RWPE2 (cell line): Measurements from ENCODE around the gene NOVA2.
A peak's percentile ranks its signal among the peaks of the same experiment; 100 is the strongest.

Experiments used
- ATAC-seq: fragments of 200-7000 bp; cut with Tn5 transposase; 3 replicates; pipeline ENCODE4 v1.9.1; 2021; ENCODE audit warnings: low read depth
- DNase-seq: peaks from one replicate; pipeline ENCODE4 v3.0.0-alpha.2; 2020; ENCODE audit warnings: low spot score
- H3K27ac ChIP-seq: fragments of 450-650 bp; 2 replicates; pipeline ENCODE4 v1.5.1; 2017; ENCODE audit warnings: mild to moderate bottlenecking; ENCODE audit not compliant: poor library complexity, severe bottlenecking
- H3K27me3 ChIP-seq: fragments of 250-450 bp; sonication (Bioruptor Pico); 2 replicates; pipeline ENCODE4 v1.5.1; 2021; ENCODE audit warnings: mild to moderate bottlenecking, moderate library complexity; ENCODE audit not compliant: insufficient read depth, poor library complexity, severe bottlenecking
- H3K36me3 ChIP-seq: fragments of 250-450 bp; sonication (Bioruptor Pico); 2 replicates; pipeline ENCODE4 v1.5.1; 2020; ENCODE audit warnings: low read depth, mild to moderate bottlenecking, moderate library complexity
- H3K4me1 ChIP-seq: fragments of 250-450 bp; sonication (Bioruptor Pico); 2 replicates; pipeline ENCODE4 v1.5.1; 2021; ENCODE audit warnings: mild to moderate bottlenecking, moderate library complexity; ENCODE audit not compliant: insufficient read depth, poor library complexity, severe bottlenecking
- H3K4me3 ChIP-seq: fragments of 250-450 bp; sonication (Bioruptor Pico); 2 replicates; pipeline ENCODE4 v1.5.1; 2021; ENCODE audit warnings: mild to moderate bottlenecking, moderate library complexity; ENCODE audit not compliant: severe bottlenecking
- H3K9me3 ChIP-seq: fragments of 250-450 bp; sonication (Bioruptor Pico); 2 replicates; pipeline ENCODE4 v1.5.1; 2021; ENCODE audit warnings: mild to moderate bottlenecking, moderate library complexity; ENCODE audit not compliant: severe bottlenecking
- CTCF ChIP-seq: fragments of 450-650 bp; IDR thresholded peaks from one replicate; pipeline ENCODE4 v1.5.1; 2017; ENCODE audit warnings: mild to moderate bottlenecking, moderate library complexity; ENCODE audit not compliant: poor library complexity, severe bottlenecking

NOVA2 gene

DNA sequence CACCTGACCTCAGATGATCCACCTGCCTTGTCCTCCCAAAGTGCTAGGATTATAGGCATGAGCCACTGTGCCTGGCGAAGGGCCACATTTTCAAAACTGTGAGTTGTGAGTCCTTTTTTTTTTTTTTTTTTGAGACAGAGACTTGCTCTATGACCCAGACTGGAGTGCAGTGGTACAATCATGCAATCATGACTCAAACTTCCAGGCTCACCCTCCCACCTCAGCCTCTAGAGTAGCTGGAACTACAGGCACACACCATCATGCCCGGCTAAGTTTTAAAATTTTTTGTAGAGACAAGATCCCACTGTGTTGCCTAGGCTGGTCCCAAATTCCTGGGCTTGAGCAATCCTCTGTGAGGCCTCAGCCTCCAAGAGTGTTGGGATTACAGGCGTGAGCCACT lies 67.4 kb downstream of the NOVA2 start:
- ATAC-seq: no peak

GRCh38 chr19:45905011-45905410 lies 68.7 kb downstream of the NOVA2 start:
- DNase-seq: no peak
- Histone ChIP-seq H3K4me1 (no peaks in the 10 kb centered on the region), H3K9me3 (no peaks in the 10 kb centered on the region), H3K36me3 (peaks cover 9% of the 10 kb centered on the region), H3K4me3 (no peak overlapping the region), H3K27ac (no peak overlapping the region), H3K27me3 (no peaks in the 10 kb centered on the region)
- no peak for TF ChIP-seq CTCF
- ATAC-seq: no peak

More for the DNA sequence above, 67.4 kb downstream of the NOVA2 start:
- Histone ChIP-seq H3K27ac (no peak overlapping the region), H3K36me3 (no peaks in the 10 kb centered on the region; the same call in 1 of the 2 replicates), H3K9me3 (no peaks in the 10 kb centered on the region), H3K4me1 (no peaks in the 10 kb centered on the region), H3K4me3 (no peak overlapping the region), H3K27me3 (no peaks in the 10 kb centered on the region)
- no peak for DNase-seq
- TF ChIP-seq CTCF: no peak

GRCh38 chr19:45902651-45903625 lies 70.7 kb downstream of the NOVA2 start:
- DNase-seq: peak; percentile 95
- Histone ChIP-seq H3K4me1 (no peaks in the 10 kb centered on the region), H3K36me3 (peaks cover 27% of the 10 kb centered on the region), H3K27me3 (no peaks in the 10 kb centered on the region), H3K9me3 (no peaks in the 10 kb centered on the region), H3K27ac (peak overlapping the region; percentile 14), H3K4me3 (peak overlapping the region; percentile 43)
- peak; percentile 84 for ATAC-seq
- TF ChIP-seq CTCF: no peak

DNA sequence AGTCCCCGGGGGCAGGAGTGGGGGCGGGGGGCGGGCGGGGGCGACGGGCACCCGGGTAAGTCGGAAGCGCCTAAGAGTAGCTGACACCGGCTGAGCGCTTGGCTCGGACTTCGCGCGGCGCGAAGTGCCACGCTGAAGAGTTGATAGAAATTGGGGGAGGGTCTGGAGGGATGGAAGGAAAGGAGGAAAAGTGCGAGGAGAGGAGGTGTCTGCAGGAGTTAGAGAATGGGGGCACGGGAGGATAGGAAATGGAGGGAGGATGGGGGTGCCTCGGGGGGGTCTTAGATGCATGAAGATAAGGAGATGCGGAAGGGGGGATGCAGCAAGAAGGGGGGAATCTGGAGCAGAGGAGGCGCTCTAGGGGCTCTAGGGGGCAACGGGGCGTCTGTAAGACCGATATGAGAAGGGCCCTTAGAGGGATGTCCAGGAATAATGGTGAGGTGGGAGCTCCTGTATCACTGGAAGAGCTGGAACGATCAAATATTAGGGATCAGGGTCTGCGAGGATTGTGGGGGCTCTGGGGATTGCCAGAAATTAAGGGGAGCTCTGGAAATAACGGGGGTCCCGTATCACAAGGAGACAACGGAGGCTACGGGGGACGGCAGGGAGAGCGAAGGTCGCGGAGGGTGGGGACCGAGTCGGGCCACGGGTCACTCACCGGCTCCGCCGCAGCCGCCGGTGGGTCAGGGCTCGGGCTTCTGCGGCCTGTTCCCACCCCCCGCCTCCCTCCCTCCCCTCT lies 71.6 kb downstream of the NOVA2 start, which contains the start of gene MYPOP:
TSS of gene MYPOP (minus strand) at position 702 of the 739 bp plus-strand sequence. CDS start 840 bp downstream, outside the sequence.
- ATAC-seq (no peak), DNase-seq (no peak)
- Histone ChIP-seq H3K4me1 (no peaks in the 10 kb centered on the region), H3K27ac (peak within 1 kb of the TSS; percentile 14), H3K9me3 (no peaks in the 10 kb centered on the region), H3K4me3 (peak within 1 kb of the TSS; percentile 43), H3K27me3 (no peaks in the 10 kb centered on the region), H3K36me3 (peaks cover 27% of the 10 kb centered on the region)
- TF ChIP-seq CTCF: no peak
